Osteoblast (primary cell): ENCODE measurements around the gene CALHM6. TPM values are rescaled to one million over a fixed set of nuclear protein-coding genes. Genes with fewer than 3 reads are reported as not detected.

ENCODE experiments used
- DNase-seq: peaks from one replicate; pipeline ENCODE4 v3.0.0; 2011; ENCODE audit warnings: low spot score, mixed read lengths; ENCODE audit not compliant: insufficient read length; ENCODE audit errors: missing footprints
- H2AFZ ChIP-seq: 2 replicates; pipeline ENCODE4 v1.6.0; 2011; ENCODE audit warnings: mild to moderate bottlenecking, low read length
- H3K27ac ChIP-seq: 2 replicates; pipeline ENCODE4 v1.5.1; 2011; ENCODE audit warnings: mild to moderate bottlenecking, low read depth, low read length, moderate library complexity
- H3K27me3 ChIP-seq: 2 replicates; pipeline ENCODE4 v1.6.0; 2012; ENCODE audit warnings: mild to moderate bottlenecking, control low read depth, inconsistent platforms, low read length, moderate library complexity; ENCODE audit not compliant: insufficient read depth
- H3K36me3 ChIP-seq: 2 replicates; pipeline ENCODE4 v1.5.1; 2011; ENCODE audit warnings: mild to moderate bottlenecking, low read length, control low read depth, moderate library complexity; ENCODE audit not compliant: insufficient read depth
- H3K4me1 ChIP-seq: 2 replicates; pipeline ENCODE4 v1.5.1; 2011; ENCODE audit warnings: mild to moderate bottlenecking, low read length, control low read depth, moderate library complexity; ENCODE audit not compliant: insufficient read depth
- H3K4me2 ChIP-seq: 2 replicates; pipeline ENCODE4 v1.6.0; 2011; ENCODE audit warnings: mild to moderate bottlenecking, low read length; ENCODE audit not compliant: insufficient read depth
- H3K4me3 ChIP-seq: fragments of 200-600 bp; sonication (generic); 3 replicates; pipeline ENCODE4 v1.5.1; 2012; ENCODE audit warnings: mild to moderate bottlenecking, low read length, inconsistent platforms; ENCODE audit not compliant: insufficient read depth
- H3K79me2 ChIP-seq: 2 replicates; pipeline ENCODE4 v1.6.0; 2012; ENCODE audit warnings: mild to moderate bottlenecking, low read length, control low read depth, inconsistent platforms; ENCODE audit not compliant: insufficient read depth
- H3K9me3 ChIP-seq: 2 replicates; pipeline ENCODE4 v1.5.1; 2011; ENCODE audit warnings: low read depth, low read length, control low read depth
- H4K20me1 ChIP-seq: 2 replicates; pipeline ENCODE4 v1.6.0; 2012; ENCODE audit warnings: mild to moderate bottlenecking, low read length, control low read depth; ENCODE audit not compliant: insufficient read depth
- CTCF ChIP-seq: IDR thresholded peaks from 2 replicates; pipeline ENCODE4 v1.5.1; 2011; ENCODE audit warnings: mild to moderate bottlenecking, low read depth, low read length, moderate library complexity; ENCODE audit errors: extremely low read depth
- total RNA-seq: library from RNA; depleted of rRNA; stranded (reverse); fragments of >200 nt; gene quantifications from 2 replicates; pipeline ENCODE4 v1.2.3, GENCODE V29; 2012

The CALHM6 gene
- 0.72 and 0.88 TPM in 2 replicates for total RNA-seq

- DNase-seq = no peak
- Histone ChIP-seq H3K27me3 (peaks cover 8% of the 10 kb centered on the region), H3K27ac (no peak within 1 kb of the TSS), H3K4me3 (peak within 1 kb of the TSS; percentile 72), H3K9me3 (no peaks in the 10 kb centered on the region), H4K20me1 (no peaks in the 10 kb centered on the region), H3K4me2 (peak within 1 kb of the TSS; percentile 76), H3K36me3 (no peaks in the 10 kb centered on the region), H2AFZ (peak within 1 kb of the TSS; percentile 76), H3K4me1 (peaks cover 12% of the 10 kb centered on the region), H3K79me2 (no peaks in the 10 kb centered on the region)
- TF ChIP-seq CTCF = no peak
Observed at GRCh38 chr6:116461331-116461931, at the start of gene CALHM6. Gene CALHM6, plus strand, starts transcription at chr6:116461375. Its CDS starts 555 bp downstream, at chr6:116461930.

GRCh38 chr6:116412270-116412669 is 48.9 kb upstream of the CALHM6 start:
- peaks cover 18% of the 10 kb centered on the region for H3K36me3 ChIP-seq
- no peak overlapping the region for H3K4me2 ChIP-seq
- peaks cover 78% of the 10 kb centered on the region for H3K79me2 ChIP-seq
- H3K27ac ChIP-seq = peak overlapping the region; percentile 1
- H3K9me3 ChIP-seq = no peaks in the 10 kb centered on the region
- no peak overlapping the region for H3K4me3 ChIP-seq
- H2AFZ ChIP-seq = no peak overlapping the region
- peak; percentile 45 for DNase-seq
- peaks cover 23% of the 10 kb centered on the region for H3K4me1 ChIP-seq
- H3K27me3 ChIP-seq = no peaks in the 10 kb centered on the region
- no peak for TF ChIP-seq CTCF
- H4K20me1 ChIP-seq = peaks cover 9% of the 10 kb centered on the region

GRCh38 chr6:116413357-116413756 is 47.8 kb upstream of the CALHM6 start:
- H3K36me3 ChIP-seq = peaks cover 11% of the 10 kb centered on the region
- no peaks in the 10 kb centered on the region for H3K9me3 ChIP-seq
- no peaks in the 10 kb centered on the region for H3K27me3 ChIP-seq
- H3K4me2 ChIP-seq = no peak overlapping the region
- TF ChIP-seq CTCF = no peak
- H3K79me2 ChIP-seq = peaks cover 76% of the 10 kb centered on the region
- no peak overlapping the region for H3K4me3 ChIP-seq
- H2AFZ ChIP-seq = no peak overlapping the region
- peaks cover 21% of the 10 kb centered on the region for H3K4me1 ChIP-seq
- no peak overlapping the region for H3K27ac ChIP-seq
- peaks cover 8% of the 10 kb centered on the region for H4K20me1 ChIP-seq
- no peak for DNase-seq

GRCh38 chr6:116417661-116418060 is 43.5 kb upstream of the CALHM6 start:
- H3K4me3 ChIP-seq = no peak overlapping the region
- no peak for TF ChIP-seq CTCF
- no peak overlapping the region for H3K4me2 ChIP-seq
- no peak for DNase-seq
- H2AFZ ChIP-seq = no peak overlapping the region
- no peaks in the 10 kb centered on the region for H3K9me3 ChIP-seq
- H3K36me3 ChIP-seq = peaks cover 5% of the 10 kb centered on the region
- H3K4me1 ChIP-seq = peaks cover 9% of the 10 kb centered on the region
- H4K20me1 ChIP-seq = peaks cover 7% of the 10 kb centered on the region
- H3K79me2 ChIP-seq = peaks cover 80% of the 10 kb centered on the region
- H3K27ac ChIP-seq = no peak overlapping the region
- H3K27me3 ChIP-seq = no peaks in the 10 kb centered on the region
